Measurements from ENCODE around the gene MRGPRF.

- TF ChIP-seq CTCF (IDR thresholded peaks at IDR 0.05), result no peak
- no peak for TF ChIP-seq POLR2A (IDR thresholded peaks at IDR 0.05)
Observed at GRCh38 chr11:68970921-68971636, 42.0 kb downstream of the MRGPRF start.

Data from Peyer's patch (tissue), 4 donors.